Suprapubic skin (tissue), 4 donors: ENCODE data around the gene CFAP99. TPM values are rescaled to one million over a fixed set of nuclear protein-coding genes. Genes with fewer than 3 reads are reported as not detected.
"Not testable (repeated sequence)": the region's sequence is repeated elsewhere in the genome, so short reads cannot be mapped to it uniquely, and the experiment has no call there.

Experiments used
- DNase-seq, 2 donors: peaks; one replicate each; pipeline ENCODE4 v3.0.0-alpha.2; 2019; ENCODE audit warnings: low spot score in 2 of 2
- H3K27ac ChIP-seq: fragments of 200-600 bp; sonication (generic); one replicate; pipeline ENCODE4 v1.5.1; 2019
- H3K27me3 ChIP-seq: fragments of 200-600 bp; sonication (generic); one replicate; pipeline ENCODE4 v1.5.1; 2019
- H3K36me3 ChIP-seq: fragments of 200-600 bp; sonication (generic); one replicate; pipeline ENCODE4 v1.5.1; 2019
- H3K4me1 ChIP-seq: fragments of 200-600 bp; sonication (generic); one replicate; pipeline ENCODE4 v1.5.1; 2019
- H3K4me3 ChIP-seq: fragments of 200-600 bp; sonication (generic); one replicate; pipeline ENCODE4 v1.5.1; 2019; ENCODE audit warnings: mild to moderate bottlenecking
- H3K9me3 ChIP-seq: fragments of 200-600 bp; sonication (generic); one replicate; pipeline ENCODE4 v1.5.1; 2019
- CTCF ChIP-seq, 2 donors: fragments of 200-600 bp in 1 of 2; fragments of 450-650 bp in 1 of 2; sonication (generic) in 1 of 2; IDR thresholded peaks; one replicate each; pipeline ENCODE4 v1.5.1; 2016 to 2019; ENCODE audit warnings: antibody characterized with exemption in 2 of 2, mild to moderate bottlenecking in 1 of 2, moderate library complexity in 1 of 2
- EP300 ChIP-seq: sonication (generic); formaldehyde crosslinking; IDR thresholded peaks from one replicate; pipeline ENCODE4 v1.6.1; 2017; ENCODE audit warnings: antibody characterized with exemption
- POLR2A ChIP-seq, 2 donors: fragments of 450-650 bp; IDR thresholded peaks; one replicate each; pipeline ENCODE4 v1.6.1; 2017; ENCODE audit warnings: antibody characterized with exemption in 2 of 2, mild to moderate bottlenecking in 2 of 2, moderate library complexity in 2 of 2
- POLR2AphosphoS5 ChIP-seq, 3 donors: sonication (generic); formaldehyde crosslinking; IDR thresholded peaks; one replicate each; pipeline ENCODE4 v1.6.1; 2017; ENCODE audit warnings: antibody characterized with exemption in 3 of 3
- WGBS: methylation state at CpG from one replicate; pipeline ENCODE4 v1.1.5; 2018; 5-methylcytosine and 5-hydroxymethylcytosine counted together
- total RNA-seq, 4 donors: library from RNA; depleted of rRNA; stranded (reverse); fragments of >200 nt; gene quantifications; one replicate each; pipeline ENCODE4 v1.1.0, GENCODE V29; 2016

The CFAP99 gene
- total RNA-seq, 4 donors from 2014 or later, result not detected

- Histone ChIP-seq H3K4me3 (no peak overlapping the region), H3K4me1 (no peaks in the 10 kb centered on the region), H3K27ac (no peak overlapping the region), H3K9me3 (peaks cover 5% of the 10 kb centered on the region), H3K27me3 (no peaks in the 10 kb centered on the region), H3K36me3 (no peaks in the 10 kb centered on the region)
- 83% methylated on average over 7 of the region's 7 CpGs for WGBS
- no peak for TF ChIP-seq CTCF (IDR thresholded peaks at IDR 0.05)
- TF ChIP-seq POLR2A (IDR thresholded peaks at IDR 0.05), result no peak
- no peak for DNase-seq
These were observed 45.2 kb upstream of the CFAP99 start for GRCh38 chr4:2373532-2373931.

DNA sequence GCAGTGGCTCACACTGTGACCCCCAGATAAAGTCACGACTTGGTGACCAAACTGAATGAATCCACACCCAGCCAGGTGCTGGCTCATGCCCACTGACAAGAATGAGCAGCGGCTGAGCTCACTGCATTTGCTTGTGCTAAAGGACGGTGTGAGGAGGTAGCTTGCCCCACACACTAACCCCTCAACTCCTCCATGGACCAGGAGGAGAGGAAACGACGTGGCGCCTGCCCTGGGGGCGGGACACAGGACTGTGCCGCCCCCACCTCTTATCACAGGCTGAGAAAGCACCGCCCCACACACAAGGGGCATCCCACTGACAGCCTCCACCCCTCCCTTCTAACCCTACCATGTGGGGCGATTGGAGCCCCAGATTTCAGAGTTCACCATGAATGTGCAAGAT lies 43.3 kb upstream of the CFAP99 start:
- H3K4me1 ChIP-seq, result no peaks in the 10 kb centered on the region
- no peaks in the 10 kb centered on the region for H3K36me3 ChIP-seq
- H3K9me3 ChIP-seq, result no peaks in the 10 kb centered on the region
- no peak overlapping the region for H3K27ac ChIP-seq
- no peak overlapping the region for H3K4me3 ChIP-seq
- H3K27me3 ChIP-seq, result no peaks in the 10 kb centered on the region
- no peak for TF ChIP-seq EP300
- no peak for TF ChIP-seq POLR2A (IDR thresholded peaks at IDR 0.05)
- no peak for TF ChIP-seq CTCF (IDR thresholded peaks at IDR 0.05)
- TF ChIP-seq POLR2AphosphoS5 (IDR thresholded peaks at IDR 0.05), result no peak
- 74% methylated on average over 10 of the region's 10 CpGs for WGBS
- no peak for DNase-seq

GRCh38 chr4:2377241-2377640 lies 41.5 kb upstream of the CFAP99 start:
- no peaks in the 10 kb centered on the region for H3K27me3 ChIP-seq
- no peaks in the 10 kb centered on the region for H3K9me3 ChIP-seq
- no peaks in the 10 kb centered on the region for H3K36me3 ChIP-seq
- TF ChIP-seq EP300 (no peak), CTCF (IDR thresholded peaks at IDR 0.05) (no peak), POLR2A (IDR thresholded peaks at IDR 0.05) (no peak), POLR2AphosphoS5 (IDR thresholded peaks at IDR 0.05) (no peak)
- DNase-seq, result no peak
- no peaks in the 10 kb centered on the region for H3K4me1 ChIP-seq
- H3K27ac ChIP-seq, result no peak overlapping the region
- no peak overlapping the region for H3K4me3 ChIP-seq
- 67% methylated on average over 14 of the region's 14 CpGs for WGBS

GRCh38 chr4:2378401-2378800 lies 40.4 kb upstream of the CFAP99 start:
- 72% methylated on average over 5 of the region's 5 CpGs for WGBS
- no peaks in the 10 kb centered on the region for H3K36me3 ChIP-seq
- no peaks in the 10 kb centered on the region for H3K9me3 ChIP-seq
- H3K4me3 ChIP-seq, result no peak overlapping the region
- H3K27me3 ChIP-seq, result no peaks in the 10 kb centered on the region
- no peak for DNase-seq
- no peaks in the 10 kb centered on the region for H3K4me1 ChIP-seq
- H3K27ac ChIP-seq, result no peak overlapping the region
- TF ChIP-seq POLR2AphosphoS5 (IDR thresholded peaks at IDR 0.05) (no peak), CTCF (IDR thresholded peaks at IDR 0.05) (no peak), POLR2A (IDR thresholded peaks at IDR 0.05) (no peak), EP300 (no peak)

DNA sequence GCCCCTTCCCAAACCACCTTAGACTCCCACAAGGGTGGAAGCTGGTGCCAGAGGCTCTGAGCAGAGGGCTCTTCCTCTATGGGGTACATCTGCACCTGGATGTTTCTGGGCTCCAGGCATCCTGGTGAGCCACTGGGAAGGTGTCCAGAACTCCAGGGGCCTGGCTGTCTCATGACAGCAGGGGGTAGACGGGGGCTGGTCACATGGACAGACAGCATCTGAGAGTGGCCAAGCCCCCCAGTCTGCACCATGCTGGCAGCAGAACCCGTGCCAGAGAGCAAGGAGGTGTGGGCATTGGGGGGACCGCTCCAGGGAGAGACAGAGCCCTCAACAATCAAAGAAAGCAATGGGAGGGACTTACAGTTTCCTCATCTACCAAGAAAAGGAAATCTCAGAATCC lies 39.9 kb upstream of the CFAP99 start:
- no peak for DNase-seq
- 69% methylated on average over 3 of the region's 3 CpGs for WGBS
- TF ChIP-seq EP300 (no peak), CTCF (IDR thresholded peaks at IDR 0.05) (no peak), POLR2A (IDR thresholded peaks at IDR 0.05) (no peak), POLR2AphosphoS5 (IDR thresholded peaks at IDR 0.05) (no peak)

GRCh38 chr4:2380589-2380988 lies 38.2 kb upstream of the CFAP99 start:
- DNase-seq, H3K4me3 ChIP-seq, H3K4me1 ChIP-seq, H3K9me3 ChIP-seq, H3K27ac ChIP-seq, H3K27me3 ChIP-seq, H3K36me3 ChIP-seq: not testable (repeated sequence)
- 84% methylated on average over 6 of the region's 6 CpGs for WGBS

More for the DNA sequence above, 39.9 kb upstream of the CFAP99 start:
- no peaks in the 10 kb centered on the region for H3K9me3 ChIP-seq
- no peaks in the 10 kb centered on the region for H3K4me1 ChIP-seq
- no peaks in the 10 kb centered on the region for H3K36me3 ChIP-seq
- no peak overlapping the region for H3K4me3 ChIP-seq
- no peaks in the 10 kb centered on the region for H3K27me3 ChIP-seq
- no peak overlapping the region for H3K27ac ChIP-seq

GRCh38 chr4:2382769-2383202 lies 36.0 kb upstream of the CFAP99 start:
- H3K27ac ChIP-seq, H3K4me3 ChIP-seq, DNase-seq, H3K4me1 ChIP-seq, H3K27me3 ChIP-seq, H3K9me3 ChIP-seq, H3K36me3 ChIP-seq: not testable (repeated sequence)
- 70% methylated on average over 7 of the region's 7 CpGs for WGBS

- WGBS, result 84% methylated on average over 8 of the region's 8 CpGs
These were observed 35.5 kb upstream of the CFAP99 start for GRCh38 chr4:2383220-2383631.

More at GRCh38 chr4:2383220-2383631, 35.5 kb upstream of the CFAP99 start:
- H3K36me3 ChIP-seq, DNase-seq, H3K9me3 ChIP-seq, H3K27ac ChIP-seq, H3K27me3 ChIP-seq, H3K4me1 ChIP-seq, H3K4me3 ChIP-seq: not testable (repeated sequence)
